Endometrial microvascular endothelial cells (primary cell): ENCODE results near the gene VMO1. TPM values are rescaled to one million over a fixed set of nuclear protein-coding genes. Genes with fewer than 3 reads are reported as not detected.

ENCODE experiments used
- in situ Hi-C: cut with HindIII; loops from 2 replicates; pipeline ENCODE4 v1.10.0; 2017; ENCODE audit warnings: low sequenced_read_pairs, low pct_unique_long_range_greater_than_20kb; ENCODE audit errors: inconsistent ontology term
- total RNA-seq: library from RNA; depleted of rRNA; stranded (reverse); fragments of >200 nt; gene quantifications from one replicate; pipeline ENCODE4 v1.2.3, GENCODE V29; 2015; ENCODE audit errors: inconsistent ontology term

The VMO1 gene
- total RNA-seq, 1 donor from 2014 or later = not detected

DNA sequence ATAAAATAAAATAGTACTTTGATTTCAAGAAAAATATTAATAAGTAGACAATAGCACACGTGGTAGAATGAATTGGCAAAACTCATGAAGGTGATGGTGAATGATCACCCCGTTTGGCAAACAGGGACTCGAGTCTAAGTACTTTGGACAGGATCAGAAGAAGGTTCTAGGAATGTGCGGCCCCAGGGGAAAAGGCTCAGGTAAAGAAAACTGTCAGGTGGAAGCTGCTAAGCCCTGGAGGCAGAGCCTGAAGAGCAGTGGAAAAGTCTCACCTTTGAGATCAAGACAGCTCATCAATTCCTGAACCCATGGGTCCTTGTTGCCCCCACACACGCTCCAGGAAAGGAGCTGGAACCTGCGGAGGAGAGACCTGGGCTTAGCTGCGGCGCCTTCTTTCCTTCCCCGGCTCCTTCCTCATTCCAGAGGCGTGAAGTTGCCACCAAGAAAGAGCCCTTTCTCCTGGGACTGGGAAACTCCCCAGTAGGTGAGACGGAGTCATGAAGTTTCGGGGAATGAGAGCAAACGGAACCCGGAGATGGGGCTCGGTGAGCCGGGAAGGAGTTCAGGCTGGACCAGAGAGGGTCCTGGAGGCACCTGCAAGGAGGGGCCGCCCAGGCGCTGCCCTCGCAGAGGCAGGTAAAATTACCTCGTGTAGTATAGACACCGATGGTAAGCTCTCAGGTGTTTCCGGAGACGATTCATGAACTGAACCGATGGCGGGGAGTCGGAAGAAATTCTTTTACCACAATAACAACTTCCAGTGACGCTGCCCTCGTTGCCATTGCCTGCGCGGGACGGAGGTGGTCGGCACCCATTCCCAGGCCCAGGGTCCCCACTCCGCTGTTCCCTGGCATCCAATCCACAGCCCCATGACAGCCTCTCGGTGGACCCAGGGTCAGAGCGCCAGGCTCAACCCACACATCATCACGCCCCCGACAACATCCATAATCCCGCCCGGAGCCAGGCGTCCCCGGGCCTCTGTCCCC lies 47.7 kb downstream of the VMO1 start:
- in situ Hi-C loops = no loop called here

DNA sequence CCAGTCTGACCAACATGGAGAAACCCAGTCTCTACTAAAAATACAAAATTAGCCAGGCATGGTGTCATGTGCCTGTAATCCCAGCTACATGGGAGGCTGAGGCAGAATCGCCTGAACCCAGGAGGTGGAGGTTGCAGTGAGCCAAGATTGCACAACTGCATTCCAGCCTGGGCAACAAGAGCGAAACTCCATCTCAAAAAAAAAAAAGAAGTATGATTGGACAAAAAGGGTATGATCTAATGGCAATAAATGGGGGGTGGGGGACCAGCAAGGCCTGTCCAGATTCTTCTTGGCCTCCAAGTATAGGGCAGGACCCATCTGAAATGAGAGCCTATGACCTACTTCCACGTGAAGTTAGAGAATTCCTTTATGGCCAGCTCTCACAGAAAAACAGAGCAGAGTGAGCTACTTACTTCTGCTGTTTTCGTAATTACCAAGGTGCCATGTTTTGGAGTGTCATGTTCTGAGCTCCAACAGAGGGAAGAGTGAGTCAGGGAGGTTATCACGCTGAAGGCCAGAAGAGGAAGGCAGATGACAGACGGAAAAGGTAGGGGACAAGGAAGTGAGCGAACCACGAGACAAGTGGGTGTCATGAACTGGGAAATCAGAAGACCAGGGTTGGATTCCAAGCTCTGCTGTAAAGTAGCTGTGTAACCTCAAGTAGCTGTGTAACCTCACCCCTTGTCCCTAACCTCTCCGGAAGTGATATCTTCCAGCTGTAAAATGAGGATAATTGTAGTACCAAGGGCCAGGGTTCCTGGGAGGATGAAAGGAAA lies 50.1 kb downstream of the VMO1 start:
- in situ Hi-C loops = no loop called here

Other genes with a start within 250 kb of the VMO1 start
- 111 TPM for gene MYBBP1A, start 231.0 kb downstream of the VMO1 start, total RNA-seq
- gene GGT6, start 225.8 kb downstream of the VMO1 start, total RNA-seq = not detected
- not detected for gene SMTNL2, start 201.8 kb downstream of the VMO1 start, total RNA-seq
- not detected for gene ALOX15, start 144.7 kb downstream of the VMO1 start, total RNA-seq
- gene PELP1, start 82.2 kb downstream of the VMO1 start, total RNA-seq = 54.4 TPM
- 8.5 TPM for gene ARRB2, start 75.7 kb downstream of the VMO1 start, total RNA-seq
- 36.2 TPM for gene MED11, start 54.9 kb downstream of the VMO1 start, total RNA-seq
- gene ZMYND15, start 46.5 kb downstream of the VMO1 start, total RNA-seq = not detected
- 1.1 TPM for gene CXCL16, start 46.4 kb downstream of the VMO1 start, total RNA-seq
- not detected for gene TM4SF5, start 14.5 kb downstream of the VMO1 start, total RNA-seq
- not detected for gene GLTPD2, start 2.6 kb upstream of the VMO1 start, total RNA-seq
- gene PSMB6, start 9.8 kb upstream of the VMO1 start, total RNA-seq = 378 TPM
- 40.2 TPM for gene PLD2, start 20.8 kb upstream of the VMO1 start, total RNA-seq
- 36.4 TPM for gene MINK1, start 47.0 kb upstream of the VMO1 start, total RNA-seq
- 0.46 TPM for gene C17orf107, start 113.2 kb upstream of the VMO1 start, total RNA-seq
- gene CHRNE, start 116.7 kb upstream of the VMO1 start, total RNA-seq = 0.37 TPM
- gene GP1BA, start 145.9 kb upstream of the VMO1 start, total RNA-seq = not detected
- gene SLC25A11, start 153.7 kb upstream of the VMO1 start, total RNA-seq = 65.9 TPM
- gene RNF167, start 153.9 kb upstream of the VMO1 start, total RNA-seq = 48.5 TPM
- 1,657 TPM for gene PFN1, start 162.2 kb upstream of the VMO1 start, total RNA-seq
- not detected for gene ENO3, start 164.8 kb upstream of the VMO1 start, total RNA-seq
- gene SPAG7, start 181.5 kb upstream of the VMO1 start, total RNA-seq = 52.5 TPM
- 17.6 TPM for gene CAMTA2, start 201.3 kb upstream of the VMO1 start, total RNA-seq
- 0.09 TPM for gene INCA1, start 211.2 kb upstream of the VMO1 start, total RNA-seq
- 110 TPM for gene KIF1C, start 211.6 kb upstream of the VMO1 start, total RNA-seq
- gene SLC52A1, start 249.1 kb upstream of the VMO1 start, total RNA-seq = not detected